Astrocyte (in vitro differentiated cells and primary cell): ENCODE measurements around the gene CIDEB.

ENCODE experiments used
- EZH2 ChIP-seq: IDR thresholded peaks from 2 replicates; pipeline ENCODE4 v1.6.1; 2012; ENCODE audit warnings: mild to moderate bottlenecking, low read length, inconsistent platforms; ENCODE audit not compliant: insufficient read depth
- TF ChIP-seq, protein P1 (sequence below): IDR thresholded peaks from 2 replicates; pipeline ENCODE4 v1.5.1; 2011; ENCODE audit warnings: low read depth, mild to moderate bottlenecking, inconsistent platforms, low read length, moderate library complexity; ENCODE audit not compliant: insufficient read depth

DNA sequence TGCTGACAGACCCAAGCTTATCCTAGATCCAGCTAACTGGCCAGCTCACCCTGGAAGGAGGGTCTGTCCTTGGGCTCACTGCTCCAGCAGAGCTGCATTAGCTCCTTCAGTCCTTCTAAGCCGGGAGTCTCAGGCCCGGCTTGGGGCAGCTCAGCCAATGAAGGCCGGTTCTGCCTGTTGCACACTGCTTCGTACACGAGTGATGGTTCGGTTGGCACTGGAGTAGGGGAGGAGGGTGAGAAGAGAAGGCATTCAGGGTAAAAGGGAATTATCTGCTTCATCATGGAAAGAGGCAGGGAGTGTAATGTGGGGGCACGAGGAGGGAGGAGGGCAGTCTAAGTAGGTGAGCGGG lies 30.0 kb upstream of the CIDEB start:
- TF ChIP-seq, protein P1, sequence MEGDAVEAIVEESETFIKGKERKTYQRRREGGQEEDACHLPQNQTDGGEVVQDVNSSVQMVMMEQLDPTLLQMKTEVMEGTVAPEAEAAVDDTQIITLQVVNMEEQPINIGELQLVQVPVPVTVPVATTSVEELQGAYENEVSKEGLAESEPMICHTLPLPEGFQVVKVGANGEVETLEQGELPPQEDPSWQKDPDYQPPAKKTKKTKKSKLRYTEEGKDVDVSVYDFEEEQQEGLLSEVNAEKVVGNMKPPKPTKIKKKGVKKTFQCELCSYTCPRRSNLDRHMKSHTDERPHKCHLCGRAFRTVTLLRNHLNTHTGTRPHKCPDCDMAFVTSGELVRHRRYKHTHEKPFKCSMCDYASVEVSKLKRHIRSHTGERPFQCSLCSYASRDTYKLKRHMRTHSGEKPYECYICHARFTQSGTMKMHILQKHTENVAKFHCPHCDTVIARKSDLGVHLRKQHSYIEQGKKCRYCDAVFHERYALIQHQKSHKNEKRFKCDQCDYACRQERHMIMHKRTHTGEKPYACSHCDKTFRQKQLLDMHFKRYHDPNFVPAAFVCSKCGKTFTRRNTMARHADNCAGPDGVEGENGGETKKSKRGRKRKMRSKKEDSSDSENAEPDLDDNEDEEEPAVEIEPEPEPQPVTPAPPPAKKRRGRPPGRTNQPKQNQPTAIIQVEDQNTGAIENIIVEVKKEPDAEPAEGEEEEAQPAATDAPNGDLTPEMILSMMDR: no peak
- TF ChIP-seq EZH2: no peak
